Activated CD8-positive, alpha-beta memory T cell treated with anti-CD3 and anti-CD28 coated beads, Interleukin-2, amount 50 U/mL, for 48 hours (primary cell): ENCODE measurements around the gene PRDM8.
"Not testable (repeated sequence)": the region's sequence is repeated elsewhere in the genome, so short reads cannot be mapped to it uniquely, and the experiment has no call there.

Experiments used
- DNase-seq: peaks from one replicate; pipeline ENCODE4 v3.0.0-alpha.2; 2020

The PRDM8 gene

GRCh38 chr4:80231180-80231579, 33.9 kb downstream of the PRDM8 start:
- no peak for DNase-seq

- no peak for DNase-seq
Observed at GRCh38 chr4:80232707-80233370, 35.5 kb downstream of the PRDM8 start.

GRCh38 chr4:80233390-80233789, 36.1 kb downstream of the PRDM8 start:
- DNase-seq = no peak

GRCh38 chr4:80235451-80235850, 38.1 kb downstream of the PRDM8 start:
- DNase-seq = no peak

- DNase-seq = no peak
Observed at GRCh38 chr4:80237992-80238391, 40.7 kb downstream of the PRDM8 start.

GRCh38 chr4:80239480-80240150, 42.3 kb downstream of the PRDM8 start:
- DNase-seq = no peak

- no peak for DNase-seq
Observed at GRCh38 chr4:80240976-80241375, 43.7 kb downstream of the PRDM8 start.

- no peak for DNase-seq
Observed at GRCh38 chr4:80243274-80244018, 46.1 kb downstream of the PRDM8 start.

GRCh38 chr4:80247484-80247883, 50.2 kb downstream of the PRDM8 start:
- not testable (repeated sequence) for DNase-seq

- no peak for DNase-seq
Observed at GRCh38 chr4:80249144-80249543, 51.8 kb downstream of the PRDM8 start.

GRCh38 chr4:80252427-80252826, 55.1 kb downstream of the PRDM8 start:
- no peak for DNase-seq

- DNase-seq = no peak
Observed at GRCh38 chr4:80252953-80253352, 55.6 kb downstream of the PRDM8 start.

GRCh38 chr4:80253510-80253909, 56.2 kb downstream of the PRDM8 start:
- DNase-seq = no peak
